GM10847 (cell line): ENCODE measurements around the gene ZRANB1.

Experiments
- POLR2A ChIP-seq: IDR thresholded peaks from 2 replicates; pipeline ENCODE4 v1.6.1; 2011; ENCODE audit not compliant: insufficient read length; ENCODE audit errors: extremely low read depth

The ZRANB1 gene

GRCh38 chr10:125035136-125035535, 93.2 kb downstream of the ZRANB1 start:
- no peak for TF ChIP-seq POLR2A

- TF ChIP-seq POLR2A: no peak
Measured at GRCh38 chr10:125035588-125036295, 93.8 kb downstream of the ZRANB1 start.

- no peak for TF ChIP-seq POLR2A
Measured at GRCh38 chr10:125037145-125037877, 95.4 kb downstream of the ZRANB1 start.
